Stimulated activated naive CD8-positive, alpha-beta T cell treated with anti-CD3 and anti-CD28 coated beads, Interleukin-15, amount 100 ng/mL, for 72 hours (primary cell): ENCODE results near the gene THSD1.
"Not testable (repeated sequence)": the region's sequence is repeated elsewhere in the genome, so short reads cannot be mapped to it uniquely, and the experiment has no call there.

Source experiments
- ATAC-seq: fragments of 150-1000 bp; cut with Tn5 transposase; 2 replicates; pipeline ENCODE4 v1.10.0; 2021; ENCODE audit warnings: mild to moderate bottlenecking, moderate library complexity
- DNase-seq, 2 donors: peaks; one replicate each; pipeline ENCODE4 v3.0.0; 2021 to 2022
- H3K27ac Mint-ChIP-seq, 2 donors: one replicate each; pipeline ENCODE4 v1.8.0; 2022; ENCODE audit warnings: mild to moderate bottlenecking in 2 of 2, mixed read lengths in 2 of 2, moderate library complexity in 2 of 2
- H3K27me3 Mint-ChIP-seq: one replicate; pipeline ENCODE4 v1.8.0; 2022; ENCODE audit warnings: mixed read lengths
- H3K4me1 Mint-ChIP-seq: one replicate; pipeline ENCODE4 v1.8.0; 2022; ENCODE audit warnings: mild to moderate bottlenecking, mixed read lengths
- H3K4me3 Mint-ChIP-seq, 2 donors: one replicate each; pipeline ENCODE4 v1.8.0; 2022; ENCODE audit warnings: mild to moderate bottlenecking in 2 of 2, mixed read lengths in 2 of 2, moderate library complexity in 1 of 2
- H3K9me3 Mint-ChIP-seq, 2 donors: one replicate each; pipeline ENCODE4 v1.8.0; 2022; ENCODE audit warnings: mixed read lengths in 2 of 2

Gene THSD1

GRCh38 chr13:52393572-52394357 is 12.2 kb downstream of the THSD1 start:
- DNase-seq (no peak), ATAC-seq (no peak)
- no peak overlapping the region for H3K27ac Mint-ChIP-seq
- no peak overlapping the region for H3K4me3 Mint-ChIP-seq
- no peaks in the 10 kb centered on the region for H3K27me3 Mint-ChIP-seq
- no peaks in the 10 kb centered on the region for H3K9me3 Mint-ChIP-seq
- H3K4me1 Mint-ChIP-seq: no peaks in the 10 kb centered on the region

GRCh38 chr13:52387721-52388120 is 18.3 kb downstream of the THSD1 start:
- H3K27me3 Mint-ChIP-seq: no peaks in the 10 kb centered on the region
- ATAC-seq: no peak

DNA sequence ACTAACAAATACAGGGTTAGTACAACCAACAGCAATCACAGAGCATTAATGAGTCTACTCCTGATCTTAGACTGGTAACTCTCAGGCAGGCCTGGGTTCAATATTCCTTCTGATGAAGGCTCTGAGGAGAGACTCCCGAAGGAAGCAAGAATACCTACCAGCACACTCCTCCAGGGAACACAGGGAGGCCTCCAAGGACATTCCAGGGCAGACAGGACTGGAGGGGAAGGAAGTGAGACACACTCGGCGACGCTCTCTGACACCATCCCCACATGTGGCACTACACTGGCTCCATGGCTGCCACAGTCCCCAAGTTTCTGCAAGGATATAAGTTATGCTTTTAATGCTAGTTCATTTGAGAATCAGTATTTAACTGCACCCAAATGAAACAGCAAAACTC is 20.1 kb downstream of the THSD1 start:
- H3K27me3 Mint-ChIP-seq: no peaks in the 10 kb centered on the region
- ATAC-seq (no peak), DNase-seq (no peak)
- no peaks in the 10 kb centered on the region for H3K4me1 Mint-ChIP-seq
- no peaks in the 10 kb centered on the region for H3K9me3 Mint-ChIP-seq
- H3K4me3 Mint-ChIP-seq: no peak overlapping the region
- H3K27ac Mint-ChIP-seq: no peak overlapping the region

More at GRCh38 chr13:52387721-52388120, 18.3 kb downstream of the THSD1 start:
- H3K27ac Mint-ChIP-seq: no peak overlapping the region
- DNase-seq: no peak
- no peaks in the 10 kb centered on the region for H3K9me3 Mint-ChIP-seq
- no peaks in the 10 kb centered on the region for H3K4me1 Mint-ChIP-seq
- H3K4me3 Mint-ChIP-seq: no peak overlapping the region

GRCh38 chr13:52383366-52383765 is 22.6 kb downstream of the THSD1 start:
- no peak for ATAC-seq
- H3K9me3 Mint-ChIP-seq: no peaks in the 10 kb centered on the region
- H3K27me3 Mint-ChIP-seq: no peaks in the 10 kb centered on the region
- no peaks in the 10 kb centered on the region for H3K4me1 Mint-ChIP-seq
- no peak for DNase-seq
- H3K4me3 Mint-ChIP-seq: no peak overlapping the region
- H3K27ac Mint-ChIP-seq: no peak overlapping the region

GRCh38 chr13:52378312-52378711 is 27.7 kb downstream of the THSD1 start:
- Mint-ChIP-seq H3K27ac (no peak overlapping the region), H3K4me3 (no peak overlapping the region), H3K4me1 (no peaks in the 10 kb centered on the region), H3K27me3 (no peaks in the 10 kb centered on the region), H3K9me3 (no peaks in the 10 kb centered on the region)
- DNase-seq (no peak), ATAC-seq (no peak)

- Mint-ChIP-seq H3K27me3 (no peaks in the 10 kb centered on the region), H3K4me1 (no peaks in the 10 kb centered on the region), H3K4me3 (no peak overlapping the region), H3K27ac (no peak overlapping the region), H3K9me3 (no peaks in the 10 kb centered on the region)
- DNase-seq (no peak), ATAC-seq (no peak)
These were observed 28.1 kb downstream of the THSD1 start for GRCh38 chr13:52377898-52378297.

DNA sequence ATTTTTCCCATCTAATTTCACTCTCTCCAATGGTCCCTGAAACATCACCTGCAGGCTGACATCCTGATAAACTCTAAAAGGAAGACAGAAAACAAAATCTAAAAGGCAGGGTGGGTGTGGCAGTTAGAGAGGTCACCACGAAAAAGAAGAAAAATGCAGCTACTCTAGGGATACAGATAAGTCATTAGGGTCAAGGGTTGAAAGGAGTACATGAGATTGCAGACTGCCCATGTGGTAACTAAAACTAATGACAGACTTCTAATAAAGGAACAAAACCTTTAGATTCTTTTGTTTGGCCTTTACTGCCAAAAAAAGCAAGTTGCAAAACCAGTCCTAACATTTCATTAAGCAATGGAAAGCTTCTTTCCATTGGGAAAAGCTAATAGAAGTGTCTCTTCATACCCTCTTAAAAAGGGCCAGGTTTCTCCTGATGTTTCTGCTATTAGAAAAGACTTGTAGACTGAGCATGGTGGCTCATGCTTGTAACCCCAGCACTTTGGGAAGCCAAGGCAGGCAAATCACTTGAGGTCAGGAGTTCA is 31.0 kb downstream of the THSD1 start:
- Mint-ChIP-seq H3K4me3 (no peak overlapping the region), H3K4me1 (no peaks in the 10 kb centered on the region), H3K27ac (no peak overlapping the region), H3K27me3 (no peaks in the 10 kb centered on the region), H3K9me3 (no peaks in the 10 kb centered on the region)
- ATAC-seq: no peak
- no peak for DNase-seq

DNA sequence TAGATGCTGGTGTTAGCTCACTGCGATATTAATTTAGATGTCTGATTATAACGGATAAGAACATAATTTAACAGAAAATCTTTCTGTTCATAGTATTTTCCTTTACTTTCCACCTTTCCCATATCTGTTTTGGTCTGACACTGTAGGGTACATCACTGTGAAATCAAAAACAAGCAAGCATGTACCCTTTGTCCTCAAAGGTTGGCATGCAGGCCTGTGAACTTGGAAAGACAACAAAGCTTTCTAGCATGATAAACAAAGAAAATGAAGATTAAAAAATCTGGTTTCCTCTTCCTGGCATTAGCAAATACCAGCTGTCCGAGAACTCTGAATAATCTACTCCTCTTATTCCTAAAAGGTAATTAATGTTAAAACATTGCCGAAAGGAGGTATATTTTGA is 31.6 kb downstream of the THSD1 start:
- H3K4me3 Mint-ChIP-seq: no peak overlapping the region
- ATAC-seq: no peak

GRCh38 chr13:52373277-52373676 is 32.7 kb downstream of the THSD1 start:
- not testable (repeated sequence) for ATAC-seq, H3K27ac Mint-ChIP-seq, DNase-seq, H3K4me3 Mint-ChIP-seq, H3K27me3 Mint-ChIP-seq, H3K4me1 Mint-ChIP-seq, H3K9me3 Mint-ChIP-seq

More for the DNA sequence above, 31.6 kb downstream of the THSD1 start:
- Mint-ChIP-seq H3K27me3 (no peaks in the 10 kb centered on the region), H3K9me3 (no peaks in the 10 kb centered on the region), H3K4me1 (no peaks in the 10 kb centered on the region), H3K27ac (no peak overlapping the region)
- no peak for DNase-seq

- ATAC-seq: no peak
- H3K9me3 Mint-ChIP-seq: no peaks in the 10 kb centered on the region
- no peaks in the 10 kb centered on the region for H3K4me1 Mint-ChIP-seq
- H3K4me3 Mint-ChIP-seq: no peak overlapping the region
- DNase-seq: no peak
- no peak overlapping the region for H3K27ac Mint-ChIP-seq
- no peaks in the 10 kb centered on the region for H3K27me3 Mint-ChIP-seq
These were observed 34.2 kb downstream of the THSD1 start for GRCh38 chr13:52371736-52372247.

DNA sequence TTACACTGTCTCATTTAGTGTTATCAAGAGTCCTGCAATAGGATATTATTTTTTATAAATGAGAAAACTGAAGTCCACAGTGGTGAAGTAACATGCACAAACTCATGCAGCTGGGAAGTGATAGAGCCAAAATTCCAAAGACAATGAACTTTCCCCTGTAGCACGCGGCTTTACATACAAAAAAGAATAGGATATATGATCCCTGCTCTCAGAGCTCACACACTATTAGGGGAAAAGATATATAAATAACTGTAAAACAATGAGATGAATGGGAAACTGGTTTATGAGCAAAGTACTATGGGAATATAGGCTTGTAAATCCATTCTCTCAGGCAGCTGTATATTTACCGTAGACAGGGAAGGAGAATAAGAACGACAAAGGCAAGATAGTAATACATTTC is 39.7 kb downstream of the THSD1 start:
- no peak overlapping the region for H3K27ac Mint-ChIP-seq
- no peaks in the 10 kb centered on the region for H3K9me3 Mint-ChIP-seq
- H3K4me3 Mint-ChIP-seq: no peak overlapping the region
- DNase-seq (no peak), ATAC-seq (no peak)
- no peaks in the 10 kb centered on the region for H3K27me3 Mint-ChIP-seq
- no peaks in the 10 kb centered on the region for H3K4me1 Mint-ChIP-seq

- ATAC-seq, H3K4me1 Mint-ChIP-seq, H3K27me3 Mint-ChIP-seq, DNase-seq, H3K9me3 Mint-ChIP-seq, H3K27ac Mint-ChIP-seq, H3K4me3 Mint-ChIP-seq: not testable (repeated sequence)
These were observed 43.6 kb downstream of the THSD1 start for GRCh38 chr13:52362169-52362887.

DNA sequence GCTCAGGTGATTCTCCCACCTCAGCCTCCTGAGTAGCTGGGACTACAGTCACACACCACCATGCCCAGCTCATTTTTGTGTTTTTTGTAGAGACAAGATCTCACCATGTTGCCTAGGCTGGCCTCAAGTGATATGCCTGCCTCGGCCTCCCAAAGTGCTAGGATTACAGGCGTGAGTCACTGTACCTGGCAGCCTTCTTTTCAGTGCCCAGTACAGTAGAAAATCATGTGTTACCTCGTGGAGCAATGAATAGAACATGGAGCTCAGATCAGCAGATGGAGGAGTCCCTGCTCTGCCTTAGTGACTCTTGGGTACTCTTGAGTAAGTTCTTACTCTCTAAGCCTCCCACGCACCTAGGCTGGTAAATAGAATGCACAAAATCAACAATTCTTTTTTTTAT is 44.7 kb downstream of the THSD1 start:
- no peak for DNase-seq
- H3K27me3 Mint-ChIP-seq: peaks cover 13% of the 10 kb centered on the region
- H3K27ac Mint-ChIP-seq: no peak overlapping the region
- H3K9me3 Mint-ChIP-seq: no peaks in the 10 kb centered on the region
- no peaks in the 10 kb centered on the region for H3K4me1 Mint-ChIP-seq
- no peak overlapping the region for H3K4me3 Mint-ChIP-seq
- no peak for ATAC-seq

DNA sequence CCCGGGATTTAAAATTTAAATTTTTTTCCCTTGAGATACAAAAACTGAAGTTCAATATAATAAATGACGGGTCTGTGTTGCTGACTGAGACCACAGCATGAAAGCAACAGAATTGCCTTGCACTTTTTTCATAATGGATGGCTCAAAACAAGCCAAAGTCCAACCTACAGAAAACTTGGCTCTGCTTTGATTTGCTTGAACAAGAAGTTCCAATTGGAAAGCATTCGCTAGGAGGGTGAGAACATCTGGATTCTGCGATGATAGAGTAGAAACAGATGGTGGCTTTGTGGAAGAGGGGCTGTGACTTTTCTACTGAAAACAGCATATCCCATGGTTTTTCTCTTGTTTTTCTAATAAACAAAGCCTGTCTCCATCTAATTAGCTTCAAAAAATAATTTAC is 46.4 kb downstream of the THSD1 start:
- DNase-seq: no peak

GRCh38 chr13:52356327-52356726 is 49.6 kb downstream of the THSD1 start:
- H3K27me3 Mint-ChIP-seq: peaks cover 25% of the 10 kb centered on the region
- H3K4me3 Mint-ChIP-seq: no peak overlapping the region
- no peaks in the 10 kb centered on the region for H3K4me1 Mint-ChIP-seq
- DNase-seq (no peak), ATAC-seq (no peak)
- no peaks in the 10 kb centered on the region for H3K9me3 Mint-ChIP-seq
- H3K27ac Mint-ChIP-seq: no peak overlapping the region

More for the DNA sequence above, 46.4 kb downstream of the THSD1 start:
- Mint-ChIP-seq H3K27me3 (peaks cover 15% of the 10 kb centered on the region), H3K4me1 (no peaks in the 10 kb centered on the region), H3K4me3 (no peak overlapping the region), H3K9me3 (no peaks in the 10 kb centered on the region), H3K27ac (no peak overlapping the region)
- ATAC-seq: no peak

DNA sequence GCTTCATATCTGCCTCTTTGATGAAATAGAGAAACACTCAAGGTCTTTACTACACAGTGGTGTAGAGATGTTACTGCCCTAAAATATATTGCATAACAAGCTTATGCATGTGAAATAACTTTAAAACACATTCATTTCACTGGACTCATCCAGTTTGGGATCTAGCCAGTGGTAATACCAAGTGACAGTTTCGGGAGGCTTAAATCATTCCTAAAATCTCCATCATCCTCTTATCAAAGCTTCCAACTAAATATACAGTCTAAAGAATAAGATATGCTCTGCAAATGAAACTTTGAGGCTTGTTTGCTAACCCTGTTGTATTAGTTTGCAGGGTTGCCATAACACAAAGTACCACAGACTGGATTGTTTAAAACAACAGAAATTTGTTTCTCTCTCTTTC is 52.8 kb downstream of the THSD1 start:
- Mint-ChIP-seq H3K27me3 (peaks cover 25% of the 10 kb centered on the region), H3K9me3 (no peaks in the 10 kb centered on the region), H3K4me3 (no peak overlapping the region), H3K27ac (no peak overlapping the region), H3K4me1 (no peaks in the 10 kb centered on the region)
- DNase-seq (no peak), ATAC-seq (no peak)
